ENCODE measurements around the gene ANKIB1.

GRCh38 chr7:92260248-92260781 is 14.5 kb downstream of the ANKIB1 start:
- TF ChIP-seq POLR2AphosphoS5 (IDR thresholded peaks at IDR 0.05; ENCODE audit: borderline replicate concordance, low read depth, low read length) (no peak), EZH2 (IDR thresholded peaks at IDR 0.05) (no peak)

All from SK-N-MC (cell line).